H1 (cell line): Measurements from ENCODE around the gene RBM43. TPM values are rescaled to one million over a fixed set of nuclear protein-coding genes. Genes with fewer than 3 reads are reported as not detected.

Experiments
- CTCF ChIA-PET: fragments of 300-600 bp; sonication (Branson Sonifier 250); formaldehyde crosslinking; loops from one replicate; lab custom pipeline; 2021; ENCODE audit not compliant: partially characterized antibody; lab: Charles Lee
- POLR2A ChIA-PET: fragments of 300-600 bp; sonication (Branson Sonifier 250); formaldehyde crosslinking; loops from one replicate; lab custom pipeline; 2021; ENCODE audit warnings: inconsistent platforms; ENCODE audit not compliant: partially characterized antibody; lab: Charles Lee
- DNase-seq, 2 experiments: peaks; one replicate each; pipeline versions ENCODE4 v3.0.0 to v3.0.0-alpha.2; 2010 to 2022; ENCODE audit warnings: low spot score in 2 of 2, low read depth in 1 of 2, mixed read lengths in 1 of 2
- FAIRE-seq: peaks from 2 replicates; lab custom pipeline; 2011; peaks lifted over from hg19 to GRCh38; lab: Jason Lieb, UNC
- H2AFZ ChIP-seq: 2 replicates; pipeline ENCODE4 v1.8.1; 2012; ENCODE audit warnings: low read length, inconsistent platforms
- H2AK5ac ChIP-seq: 2 replicates; pipeline ENCODE4 v1.6.1; 2013; ENCODE audit warnings: low read depth, low read length
- H2BK120ac ChIP-seq: replicated peaks from 2 replicates; pipeline ENCODE3; 2013; ENCODE audit warnings: low read depth, low read length, inconsistent platforms
- H2BK12ac ChIP-seq: 2 replicates; pipeline ENCODE4 v1.6.1; 2013; ENCODE audit warnings: low read depth, low read length
- H2BK15ac ChIP-seq: 2 replicates; pipeline ENCODE4 v1.6.1; 2013; ENCODE audit warnings: low read length
- H2BK20ac ChIP-seq: 2 replicates; pipeline ENCODE4 v1.6.1; 2013; ENCODE audit warnings: low read length
- H2BK5ac ChIP-seq: 2 replicates; pipeline ENCODE4 v1.6.1; 2013; ENCODE audit warnings: low read depth, low read length
- H3K14ac ChIP-seq: 2 replicates; pipeline ENCODE4 v1.6.1; 2013; ENCODE audit warnings: inconsistent platforms; ENCODE audit not compliant: insufficient read length
- H3K18ac ChIP-seq: 2 replicates; pipeline ENCODE4 v1.6.1; 2013; ENCODE audit warnings: low read length; ENCODE audit errors: extremely low read depth
- H3K23ac ChIP-seq: 2 replicates; pipeline ENCODE4 v1.6.1; 2013; ENCODE audit warnings: inconsistent platforms; ENCODE audit not compliant: insufficient read length
- H3K23me2 ChIP-seq: 2 replicates; pipeline ENCODE4 v1.6.1; 2013; ENCODE audit warnings: low read depth, low read length
- H3K27ac ChIP-seq: 2 replicates; pipeline ENCODE4 v1.6.1; 2011; ENCODE audit warnings: low read depth, low read length, inconsistent platforms
- H3K27me3 ChIP-seq, 4 experiments: replicated peaks in 1 of 4; 1 replicate in 1 of 4; 2 replicates in 3 of 4; pipeline versions ENCODE4 v1.6.1 to v1.8.1; 2011 to 2013; ENCODE audit warnings: low read length in 3 of 4, mild to moderate bottlenecking in 3 of 4, inconsistent platforms in 2 of 4, mixed read lengths in 2 of 4, moderate library complexity in 1 of 4; ENCODE audit not compliant: control insufficient read depth in 3 of 4, insufficient read depth in 3 of 4; ENCODE audit errors: extremely low read depth in 1 of 4
- H3K36me3 ChIP-seq, 4 experiments: 2 replicates each; pipeline versions ENCODE4 v1.6.1 to v1.8.1; 2011 to 2013; ENCODE audit warnings: mild to moderate bottlenecking in 4 of 4, low read length in 3 of 4, moderate library complexity in 2 of 4, control low read depth in 1 of 4, inconsistent platforms in 1 of 4; ENCODE audit not compliant: insufficient read depth in 4 of 4, control insufficient read depth in 2 of 4
- H3K4ac ChIP-seq: replicated peaks from 2 replicates; pipeline ENCODE3; 2013; ENCODE audit warnings: low read length, low read depth, mixed read lengths, inconsistent platforms; ENCODE audit not compliant: insufficient read length
- H3K4me1 ChIP-seq, 4 experiments: replicated peaks in 1 of 4; 1 replicate in 1 of 4; 2 replicates in 3 of 4; pipeline versions ENCODE4 v1.6.1 to v1.8.1; 2011 to 2013; ENCODE audit warnings: low read length in 3 of 4, inconsistent platforms in 2 of 4, mixed read lengths in 1 of 4; ENCODE audit not compliant: insufficient read depth in 4 of 4, control insufficient read depth in 3 of 4
- H3K4me2 ChIP-seq, 2 experiments: 2 replicates each; pipeline versions ENCODE4 v1.6.1 to v1.8.1; 2011 to 2013; ENCODE audit warnings: low read depth in 2 of 2, low read length in 2 of 2, control low read depth in 1 of 2, inconsistent platforms in 1 of 2, mild to moderate bottlenecking in 1 of 2; ENCODE audit not compliant: insufficient read depth in 1 of 2
- H3K4me3 ChIP-seq, 4 experiments: fragments of 200-600, 300-600 bp in 1 of 4; sonication (generic), shearing (Covaris generic), sonication (Bioruptor Twin) in 1 of 4; 2 replicates each; pipeline versions ENCODE4 v1.5.1 to v1.8.1; 2011 to 2016; ENCODE audit warnings: low read length in 4 of 4, low read depth in 3 of 4, control low read depth in 2 of 4, inconsistent platforms in 2 of 4, mild to moderate bottlenecking in 2 of 4, mixed read lengths in 1 of 4, moderate library complexity in 1 of 4; ENCODE audit not compliant: insufficient read depth in 2 of 4; ENCODE audit errors: extremely low read depth in 1 of 4
- H3K56ac ChIP-seq: replicated peaks from 2 replicates; pipeline ENCODE3; 2013; ENCODE audit warnings: low read depth, mild to moderate bottlenecking, mixed read lengths, low read length, inconsistent platforms; ENCODE audit not compliant: insufficient read length
- H3K79me1 ChIP-seq: 2 replicates; pipeline ENCODE4 v1.6.1; 2013; ENCODE audit warnings: low read depth, low read length, control low read depth
- H3K79me2 ChIP-seq, 2 experiments: 2 replicates each; pipeline versions ENCODE4 v1.6.1 to v1.8.1; 2012 to 2013; ENCODE audit warnings: low read length in 2 of 2, mild to moderate bottlenecking in 2 of 2, inconsistent platforms in 1 of 2; ENCODE audit not compliant: insufficient read depth in 2 of 2, control insufficient read depth in 1 of 2
- H3K9ac ChIP-seq, 4 experiments: replicated peaks in 1 of 4; 1 replicate in 1 of 4; 2 replicates in 3 of 4; pipeline versions ENCODE4 v1.6.1 to v1.8.1; 2011 to 2013; ENCODE audit warnings: low read depth in 3 of 4, low read length in 3 of 4, control low read depth in 2 of 4, mild to moderate bottlenecking in 2 of 4, moderate library complexity in 2 of 4, inconsistent platforms in 1 of 4; ENCODE audit errors: extremely low read depth in 1 of 4
- H3K9me3 ChIP-seq, 2 experiments: 2 replicates each; pipeline versions ENCODE4 v1.6.1 to v1.8.1; 2012 to 2013; ENCODE audit warnings: mild to moderate bottlenecking in 2 of 2, moderate library complexity in 2 of 2, control low read depth in 1 of 2, inconsistent platforms in 1 of 2, low read depth in 1 of 2, low read length in 1 of 2, mixed read lengths in 1 of 2; ENCODE audit not compliant: insufficient read depth in 2 of 2
- H4K20me1 ChIP-seq, 2 experiments: replicated peaks in 1 of 2; 2 replicates each; pipeline versions ENCODE3 to v1.8.1; 2011 to 2013; ENCODE audit warnings: inconsistent platforms in 2 of 2, low read length in 2 of 2, mild to moderate bottlenecking in 1 of 2; ENCODE audit not compliant: insufficient read depth in 2 of 2, control insufficient read depth in 1 of 2
- H4K5ac ChIP-seq: 2 replicates; pipeline ENCODE4 v1.6.1; 2013; ENCODE audit warnings: low read length, low read depth, mixed read lengths, inconsistent platforms; ENCODE audit not compliant: insufficient read length
- H4K8ac ChIP-seq: 2 replicates; pipeline ENCODE4 v1.8.0; 2013; ENCODE audit warnings: mild to moderate bottlenecking, moderate library complexity, low read length, inconsistent platforms; ENCODE audit not compliant: insufficient read depth; ENCODE audit errors: extremely low read depth
- H4K91ac ChIP-seq: replicated peaks from 2 replicates; pipeline ENCODE3; 2013; ENCODE audit warnings: low read length, mixed read lengths, inconsistent platforms; ENCODE audit not compliant: insufficient read length
- CTCF ChIP-seq, 3 experiments: IDR thresholded peaks; 1 replicate in 2 of 3; 2 replicates in 1 of 3; pipeline versions ENCODE4 v1.5.1 to v1.6.1; 2011; ENCODE audit warnings: low read length in 3 of 3, mild to moderate bottlenecking in 3 of 3, inconsistent platforms in 2 of 3, low read depth in 1 of 3, moderate library complexity in 1 of 3; ENCODE audit not compliant: insufficient read depth in 1 of 3; ENCODE audit errors: control extremely low read depth in 1 of 3
- EZH2 ChIP-seq: fragments of 200-600 bp; sonication (generic); IDR thresholded peaks from 2 replicates; pipeline ENCODE4 v1.7.1; 2012; ENCODE audit warnings: low read depth, mild to moderate bottlenecking, moderate library complexity, low read length, inconsistent platforms; ENCODE audit not compliant: severe bottlenecking
- polyA plus RNA-seq, 7 experiments: library from polyadenylated mRNA; depleted of rRNA in 3 of 7; stranded (reverse) in 5 of 7; unstranded in 2 of 7; fragments of >200 nt in 5 of 7; fragments of 200-250 nt in 2 of 7; gene quantifications; 1 replicate in 5 of 7; 2 replicates in 1 of 7; 4 replicates in 1 of 7; pipeline versions ENCODE4 v1.2.1 to v1.2.3, GENCODE V29; 2011 to 2013; ENCODE audit warnings: missing spikeins in 2 of 7, mixed read lengths in 2 of 7
- total RNA-seq: library from RNA; stranded (reverse); fragmentation: NEBNext Ultra II Directional; extraction: Animal tissue kit (Norgen Biotek cat#: 25700); gene quantifications from 2 replicates; pipeline ENCODE4 v1.2.1, GENCODE V29; 2021

Gene RBM43
- total and polyA plus RNA-seq, 2 of the 8 experiments (the other 6 are each of a cell fraction or from before 2014, with no cell fraction given): 1.7 to 2.0 TPM

GRCh38 chr2:151292546-151292945 lies 30.9 kb upstream of the RBM43 start:
- no peak overlapping the region for H4K5ac ChIP-seq
- no peak overlapping the region for H3K23ac ChIP-seq
- no peak overlapping the region for H3K4ac ChIP-seq
- DNase-seq: no peak
- H3K79me1 ChIP-seq: no peaks in the 10 kb centered on the region
- no peak for TF ChIP-seq EZH2
- no peak for TF ChIP-seq CTCF (IDR thresholded peaks at IDR 0.05; ENCODE audit: control extremely low read depth in 1 of 3, insufficient read depth in 1 of 3, low read depth in 1 of 3, low read length in 3 of 3)
- TF ChIP-seq, all 59 proteins: peak for 0
- no peaks in the 10 kb centered on the region for H4K20me1 ChIP-seq
- no peak overlapping the region for H4K91ac ChIP-seq
- H2BK15ac ChIP-seq: no peak overlapping the region
- H2BK5ac ChIP-seq: no peak overlapping the region
- no peak overlapping the region for H4K8ac ChIP-seq
- CTCF ChIA-PET: no interaction called here
- H3K4me2 ChIP-seq: no peak overlapping the region
- no peak overlapping the region for H2BK12ac ChIP-seq
- no peak overlapping the region for H3K14ac ChIP-seq
- H3K9me3 ChIP-seq: no peaks in the 10 kb centered on the region; a peak in 1 of 4 replicates
- H3K4me1 ChIP-seq: peaks cover 0 to 4% (median 2%) of the 10 kb centered on the region in 4 experiments; a peak in 2 of 7 replicates
- H3K36me3 ChIP-seq: no peaks in the 10 kb centered on the region
- H3K27me3 ChIP-seq: no peaks in the 10 kb centered on the region
- H3K4me3 ChIP-seq: no peak overlapping the region
- peaks cover 3% of the 10 kb centered on the region; the same call in 1 of the 2 replicates for H3K23me2 ChIP-seq
- FAIRE-seq: no peak
- H3K9ac ChIP-seq: no peak overlapping the region
- no peak overlapping the region for H3K27ac ChIP-seq
- H2AK5ac ChIP-seq: no peak overlapping the region
- H2BK20ac ChIP-seq: no peak overlapping the region
- H3K79me2 ChIP-seq: no peaks in the 10 kb centered on the region
- no peak overlapping the region for H3K18ac ChIP-seq
- H2BK120ac ChIP-seq: no peak overlapping the region
- no peak overlapping the region for H2AFZ ChIP-seq
- POLR2A ChIA-PET: no interaction called here
- H3K56ac ChIP-seq: no peak overlapping the region
